ENCODE data around the gene GGTLC2. TPM values are rescaled to one million over a fixed set of nuclear protein-coding genes. Genes with fewer than 3 reads are reported as not detected.

Gene GGTLC2
- total RNA-seq, 1 donor from 2014 or later: not detected

- no peak overlapping the region for H3K27ac Mint-ChIP-seq (ENCODE audit: unreplicated experiment)
- H3K4me3 Mint-ChIP-seq (ENCODE audit: unreplicated experiment): no peak overlapping the region
- peaks cover 12% of the 10 kb centered on the region for H3K27me3 Mint-ChIP-seq (ENCODE audit: unreplicated experiment)
- no peaks in the 10 kb centered on the region for H3K36me3 Mint-ChIP-seq (ENCODE audit: unreplicated experiment)
- H3K9me3 Mint-ChIP-seq (ENCODE audit: unreplicated experiment): no peaks in the 10 kb centered on the region
- TF ChIP-seq CTCF (IDR thresholded peaks at IDR 0.05): no peak
- H3K4me1 Mint-ChIP-seq (ENCODE audit: unreplicated experiment): no peaks in the 10 kb centered on the region
- no peak for DNase-seq (ENCODE audit: extremely low spot score, unreplicated experiment)
Observed at GRCh38 chr22:22680396-22680795, 36.0 kb downstream of the GGTLC2 start.

- DNase-seq (ENCODE audit: extremely low spot score, unreplicated experiment): no peak
- Mint-ChIP-seq H3K27me3 (ENCODE audit: unreplicated experiment) (peaks cover 8% of the 10 kb centered on the region), H3K9me3 (ENCODE audit: unreplicated experiment) (no peaks in the 10 kb centered on the region), H3K4me3 (ENCODE audit: unreplicated experiment) (no peak overlapping the region), H3K27ac (ENCODE audit: unreplicated experiment) (no peak overlapping the region), H3K36me3 (ENCODE audit: unreplicated experiment) (no peaks in the 10 kb centered on the region), H3K4me1 (ENCODE audit: unreplicated experiment) (no peaks in the 10 kb centered on the region)
- TF ChIP-seq CTCF (IDR thresholded peaks at IDR 0.05): no peak
Observed at GRCh38 chr22:22681221-22681739, 36.9 kb downstream of the GGTLC2 start.

- no peak overlapping the region for H3K27ac Mint-ChIP-seq (ENCODE audit: unreplicated experiment)
- H3K4me1 Mint-ChIP-seq (ENCODE audit: unreplicated experiment): no peaks in the 10 kb centered on the region
- H3K9me3 Mint-ChIP-seq (ENCODE audit: unreplicated experiment): no peaks in the 10 kb centered on the region
- no peak overlapping the region for H3K4me3 Mint-ChIP-seq (ENCODE audit: unreplicated experiment)
- DNase-seq (ENCODE audit: extremely low spot score, unreplicated experiment): no peak
- no peaks in the 10 kb centered on the region for H3K36me3 Mint-ChIP-seq (ENCODE audit: unreplicated experiment)
- peaks cover 4% of the 10 kb centered on the region for H3K27me3 Mint-ChIP-seq (ENCODE audit: unreplicated experiment)
- TF ChIP-seq CTCF (IDR thresholded peaks at IDR 0.05): no peak
Observed at GRCh38 chr22:22682196-22682595, 37.8 kb downstream of the GGTLC2 start.

GRCh38 chr22:22682807-22683667 is 38.6 kb downstream of the GGTLC2 start:
- Mint-ChIP-seq H3K36me3 (ENCODE audit: unreplicated experiment) (no peaks in the 10 kb centered on the region), H3K27me3 (ENCODE audit: unreplicated experiment) (peaks cover 4% of the 10 kb centered on the region), H3K9me3 (ENCODE audit: unreplicated experiment) (no peaks in the 10 kb centered on the region), H3K4me3 (ENCODE audit: unreplicated experiment) (no peak overlapping the region), H3K4me1 (ENCODE audit: unreplicated experiment) (no peaks in the 10 kb centered on the region), H3K27ac (ENCODE audit: unreplicated experiment) (no peak overlapping the region)
- TF ChIP-seq CTCF (IDR thresholded peaks at IDR 0.05): no peak
- no peak for DNase-seq (ENCODE audit: extremely low spot score, unreplicated experiment)

- no peaks in the 10 kb centered on the region for H3K4me1 Mint-ChIP-seq (ENCODE audit: unreplicated experiment)
- H3K27ac Mint-ChIP-seq (ENCODE audit: unreplicated experiment): no peak overlapping the region
- no peaks in the 10 kb centered on the region for H3K36me3 Mint-ChIP-seq (ENCODE audit: unreplicated experiment)
- TF ChIP-seq CTCF (IDR thresholded peaks at IDR 0.05): no peak
- no peaks in the 10 kb centered on the region for H3K9me3 Mint-ChIP-seq (ENCODE audit: unreplicated experiment)
- H3K4me3 Mint-ChIP-seq (ENCODE audit: unreplicated experiment): no peak overlapping the region
- peaks cover 4% of the 10 kb centered on the region for H3K27me3 Mint-ChIP-seq (ENCODE audit: unreplicated experiment)
- DNase-seq (ENCODE audit: extremely low spot score, unreplicated experiment): no peak
Observed at GRCh38 chr22:22683668-22684361, 39.4 kb downstream of the GGTLC2 start.

Measured in osteocyte (in vitro differentiated cells).